Renal cortex interstitium (tissue), 11 donors: Measurements from ENCODE around the gene LITAF. TPM values are rescaled to one million over a fixed set of nuclear protein-coding genes. Genes with fewer than 3 reads are reported as not detected.
"Not testable (repeated sequence)": the region's sequence is repeated elsewhere in the genome, so short reads cannot be mapped to it uniquely, and the experiment has no call there.

Experiments
- DNase-seq, 11 donors: peaks; one replicate each; pipeline ENCODE4 v3.0.0-alpha.2; 2013; ENCODE audit warnings: low read depth in 9 of 11, low spot score in 4 of 11; ENCODE audit errors: extremely low read depth in 1 of 11
- polyA plus RNA-seq, 3 donors: library from polyadenylated mRNA; unstranded; fragments of 120-200 nt; gene quantifications; one replicate each; pipeline ENCODE4 v1.2.1, GENCODE V29; 2013; ENCODE audit not compliant: insufficient read length in 3 of 3

The LITAF gene
- polyA plus RNA-seq, 3 donors, result 103 to 127 (median 110) TPM

- no peak for DNase-seq
Observed at GRCh38 chr16:11563493-11564040, 23.2 kb downstream of the LITAF start.

- no peak for DNase-seq
Observed at GRCh38 chr16:11562941-11563340, 23.8 kb downstream of the LITAF start.

- DNase-seq, result no peak
Observed at GRCh38 chr16:11562411-11562810, 24.3 kb downstream of the LITAF start.

- DNase-seq, result no peak
Observed at GRCh38 chr16:11561856-11562255, 24.9 kb downstream of the LITAF start.

- DNase-seq, result no peak
Observed at GRCh38 chr16:11561454-11561805, 25.3 kb downstream of the LITAF start.

- peak in 3 of 11 donors; percentile 25 to 55 (median 53) for DNase-seq
Observed at GRCh38 chr16:11560701-11561453, 25.8 kb downstream of the LITAF start.

GRCh38 chr16:11558308-11558823 is 28.4 kb downstream of the LITAF start:
- DNase-seq, result not testable (repeated sequence)

GRCh38 chr16:11557801-11558200 is 28.9 kb downstream of the LITAF start:
- DNase-seq, result no peak

- no peak for DNase-seq
Observed at GRCh38 chr16:11556945-11557720, 29.6 kb downstream of the LITAF start.

GRCh38 chr16:11556214-11556819 is 30.4 kb downstream of the LITAF start:
- DNase-seq, result no peak

- no peak for DNase-seq
Observed at GRCh38 chr16:11554053-11554452, 32.7 kb downstream of the LITAF start.

- DNase-seq, result no peak
Observed at GRCh38 chr16:11553371-11553770, 33.3 kb downstream of the LITAF start.

GRCh38 chr16:11552440-11552839 is 34.3 kb downstream of the LITAF start:
- DNase-seq, result peak in 4 of 11 donors; percentile 60 to 71 (median 66)

GRCh38 chr16:11551842-11552241 is 34.9 kb downstream of the LITAF start:
- DNase-seq, result no peak

- DNase-seq, result no peak
Observed at GRCh38 chr16:11550791-11551498, 35.8 kb downstream of the LITAF start.

- DNase-seq, result no peak
Observed at GRCh38 chr16:11547118-11547916, 39.4 kb downstream of the LITAF start.

GRCh38 chr16:11546608-11547061 is 40.1 kb downstream of the LITAF start:
- DNase-seq, result no peak
